ENCODE data around the gene COL11A2. TPM values are rescaled to one million over a fixed set of nuclear protein-coding genes. Genes with fewer than 3 reads are reported as not detected.

Gene COL11A2
- total and polyA plus RNA-seq, 2 donors (not counting 3 experiments of a cell fraction or from before 2014, with no cell fraction given), result 0.65 to 1.3 TPM

GRCh38 chr6:33187809-33188208, 4.5 kb downstream of the COL11A2 start:
- no peak overlapping the region for H3K4me3 ChIP-seq (replicated peaks in 1 of 3; ENCODE audit: insufficient read depth in 1 of 3, low read depth in 1 of 3, low read length in 3 of 3)
- no peak overlapping the region for H3K9ac ChIP-seq (replicated peaks; ENCODE audit: extremely low read depth, insufficient read depth, low read length)
- ChIA-PET CTCF (interaction anchor here (1.0 kb wide), 1 partner anchor 10 kb away, joined by 3 read pairs; no protein-coding TSS in a partner anchor), POLR2A (no interaction called here)
- TF ChIP-seq GATA2 (IDR thresholded peaks at IDR 0.05; ENCODE audit: insufficient read depth, insufficient read length, low read depth, low read length) (no peak), POLR2AphosphoS5 (IDR thresholded peaks at IDR 0.05; ENCODE audit: insufficient read depth, low read depth, low read length) (no peak), MAX (IDR thresholded peaks at IDR 0.05; ENCODE audit: insufficient read depth, insufficient read length) (no peak), MYC (IDR thresholded peaks at IDR 0.05; ENCODE audit: low read depth, low read length) (no peak), JUN (IDR thresholded peaks at IDR 0.05; ENCODE audit: borderline replicate concordance, insufficient read depth, insufficient read length, low read depth) (no peak), POLR2A (IDR thresholded peaks at IDR 0.05; ENCODE audit: low read depth, low read length) (no peak)
- TF ChIP-seq, protein P1, sequence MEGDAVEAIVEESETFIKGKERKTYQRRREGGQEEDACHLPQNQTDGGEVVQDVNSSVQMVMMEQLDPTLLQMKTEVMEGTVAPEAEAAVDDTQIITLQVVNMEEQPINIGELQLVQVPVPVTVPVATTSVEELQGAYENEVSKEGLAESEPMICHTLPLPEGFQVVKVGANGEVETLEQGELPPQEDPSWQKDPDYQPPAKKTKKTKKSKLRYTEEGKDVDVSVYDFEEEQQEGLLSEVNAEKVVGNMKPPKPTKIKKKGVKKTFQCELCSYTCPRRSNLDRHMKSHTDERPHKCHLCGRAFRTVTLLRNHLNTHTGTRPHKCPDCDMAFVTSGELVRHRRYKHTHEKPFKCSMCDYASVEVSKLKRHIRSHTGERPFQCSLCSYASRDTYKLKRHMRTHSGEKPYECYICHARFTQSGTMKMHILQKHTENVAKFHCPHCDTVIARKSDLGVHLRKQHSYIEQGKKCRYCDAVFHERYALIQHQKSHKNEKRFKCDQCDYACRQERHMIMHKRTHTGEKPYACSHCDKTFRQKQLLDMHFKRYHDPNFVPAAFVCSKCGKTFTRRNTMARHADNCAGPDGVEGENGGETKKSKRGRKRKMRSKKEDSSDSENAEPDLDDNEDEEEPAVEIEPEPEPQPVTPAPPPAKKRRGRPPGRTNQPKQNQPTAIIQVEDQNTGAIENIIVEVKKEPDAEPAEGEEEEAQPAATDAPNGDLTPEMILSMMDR (IDR thresholded peaks at IDR 0.05; ENCODE audit: extremely low read depth in 1 of 2, insufficient read depth in 1 of 2, low read depth in 1 of 2, low read length in 2 of 2), result no peak
- H3K27ac ChIP-seq (ENCODE audit: insufficient read depth, low read depth, low read length), result no peak overlapping the region
- no peaks in the 10 kb centered on the region for H3K79me2 ChIP-seq (ENCODE audit: control insufficient read depth, insufficient read depth, low read length)
- no peak overlapping the region for H3K4me2 ChIP-seq (ENCODE audit: insufficient read depth, low read length)
- dilution Hi-C loops (cut with MboI; ENCODE audit: extremely low pct_ligation_motif_present, low sequenced_read_pairs) (no loop called here), intact Hi-C loops (cut with micrococcal nuclease) (no loop called here)
- H2AFZ ChIP-seq (ENCODE audit: low read depth, low read length), result no peak overlapping the region
- H3K4me1 ChIP-seq (ENCODE audit: control insufficient read depth, extremely low read depth, insufficient read depth, low read length), result peaks cover 11% of the 10 kb centered on the region
- no peaks in the 10 kb centered on the region for H3K9me3 ChIP-seq (replicated peaks; ENCODE audit: control insufficient read depth, insufficient read depth, low read length)
- no TSS peak for BruUV-seq (replicated peaks)
- H3K9me1 ChIP-seq (replicated peaks; ENCODE audit: control insufficient read depth, extremely low read depth, insufficient read depth, low read length), result no peaks in the 10 kb centered on the region
- DNase-seq (ENCODE audit: low read depth, low spot score) (no peak), FAIRE-seq (no peak)
- H3K36me3 ChIP-seq (ENCODE audit: control insufficient read depth in 2 of 2, extremely low read depth in 1 of 2, insufficient read depth in 2 of 2, low read length in 2 of 2), result no peaks in the 10 kb centered on the region
- peaks cover 20 to 28% of the 10 kb centered on the region in 2 experiments for H3K27me3 ChIP-seq (ENCODE audit: control insufficient read depth in 2 of 2, insufficient read depth in 2 of 2, low read length in 2 of 2)
- no peaks in the 10 kb centered on the region for H4K20me1 ChIP-seq (replicated peaks; ENCODE audit: control insufficient read depth, extremely low read depth, insufficient read depth, low read length)

All from endothelial cell of umbilical vein (primary cell).